Neural progenitor cell (in vitro differentiated cells): ENCODE results near the gene GFER. TPM values are rescaled to one million over a fixed set of nuclear protein-coding genes. Genes with fewer than 3 reads are reported as not detected.

Experiments
- DNase-seq: peaks from one replicate; pipeline ENCODE4 v3.0.0-alpha.2; 2016; ENCODE audit warnings: low spot score
- H2AFZ ChIP-seq: fragments of 200-600 bp; sonication (generic); replicated peaks from 2 replicates; pipeline ENCODE4 v1.6.1; 2016; ENCODE audit warnings: antibody characterized with exemption
- H3F3A ChIP-seq: fragments of 200-600 bp; sonication (generic); 2 replicates; pipeline ENCODE4 v1.6.1; 2016; ENCODE audit warnings: antibody characterized with exemption, low read depth
- H3K27ac ChIP-seq: fragments of 200-600 bp; sonication (generic); 2 replicates; pipeline ENCODE4 v1.5.1; 2016; ENCODE audit warnings: mild to moderate bottlenecking
- H3K27me3 ChIP-seq: fragments of 200-600 bp; sonication (generic); 2 replicates; pipeline ENCODE4 v1.6.1; 2016; ENCODE audit warnings: mild to moderate bottlenecking, moderate library complexity
- H3K36me3 ChIP-seq: fragments of 200-600 bp; sonication (generic); 2 replicates; pipeline ENCODE4 v1.5.1; 2016
- H3K4me1 ChIP-seq: fragments of 200-600 bp; sonication (generic); 2 replicates; pipeline ENCODE4 v1.6.1; 2016; ENCODE audit warnings: mixed run types
- H3K4me2 ChIP-seq: fragments of 200-600 bp; sonication (generic); 2 replicates; pipeline ENCODE4 v1.6.1; 2016
- H3K4me3 ChIP-seq: fragments of 200-600 bp; sonication (generic); 2 replicates; pipeline ENCODE4 v1.5.1; 2016
- H3K79me2 ChIP-seq: fragments of 200-600 bp; sonication (generic); 2 replicates; pipeline ENCODE4 v1.6.1; 2016; ENCODE audit warnings: low read depth
- H3K9ac ChIP-seq: fragments of 200-600 bp; sonication (generic); 2 replicates; pipeline ENCODE4 v1.6.1; 2016
- H3K9me3 ChIP-seq: fragments of 200-600 bp; sonication (generic); 2 replicates; pipeline ENCODE4 v1.5.1; 2016; ENCODE audit warnings: low read depth
- H4K20me1 ChIP-seq: fragments of 200-600 bp; sonication (generic); 2 replicates; pipeline ENCODE4 v1.6.1; 2016; ENCODE audit warnings: low read depth
- H3K27ac Mint-ChIP-seq: 3 replicates; pipeline ENCODE4 v1.8.0; 2021; ENCODE audit warnings: mixed read lengths
- H3K27me3 Mint-ChIP-seq: 2 replicates; pipeline ENCODE4 v1.8.0; 2022; ENCODE audit warnings: low read depth, mild to moderate bottlenecking, inconsistent platforms, moderate library complexity, mixed read lengths; ENCODE audit not compliant: insufficient read depth
- H3K36me3 Mint-ChIP-seq: 3 replicates; pipeline ENCODE4 v1.8.0; 2021; ENCODE audit warnings: mixed read lengths
- H3K4me1 Mint-ChIP-seq: 3 replicates; pipeline ENCODE4 v1.8.0; 2021; ENCODE audit warnings: mixed read lengths
- H3K4me3 Mint-ChIP-seq: 3 replicates; pipeline ENCODE4 v1.8.0; 2021; ENCODE audit warnings: mild to moderate bottlenecking, moderate library complexity, mixed read lengths
- H3K9me3 Mint-ChIP-seq: 3 replicates; pipeline ENCODE4 v1.8.0; 2020; ENCODE audit warnings: mixed read lengths
- EZH2 ChIP-seq: fragments of 200-600 bp; sonication (generic); IDR thresholded peaks from 2 replicates; pipeline ENCODE4 v1.6.1; 2017; ENCODE audit warnings: antibody characterized with exemption, mild to moderate bottlenecking, moderate library complexity
- EZH2phosphoT487 ChIP-seq: fragments of 200-600 bp; sonication (generic); IDR thresholded peaks from 2 replicates; pipeline ENCODE4 v1.6.1; 2017; ENCODE audit warnings: antibody characterized with exemption
- total RNA-seq: library from RNA; depleted of rRNA; stranded (reverse); fragments of >200 nt; gene quantifications from 2 replicates; pipeline ENCODE4 v1.2.3, GENCODE V29; 2015; ENCODE audit warnings: low replicate concordance
- TF ChIP-seq, protein P1 (sequence below): fragments of 200-600 bp; sonication (generic); IDR thresholded peaks from 2 replicates; pipeline ENCODE4 v1.5.1; 2017; ENCODE audit warnings: antibody characterized with exemption, mild to moderate bottlenecking

Gene GFER
- total RNA-seq, 1 donor from 2014 or later: 35.1 TPM

DNA sequence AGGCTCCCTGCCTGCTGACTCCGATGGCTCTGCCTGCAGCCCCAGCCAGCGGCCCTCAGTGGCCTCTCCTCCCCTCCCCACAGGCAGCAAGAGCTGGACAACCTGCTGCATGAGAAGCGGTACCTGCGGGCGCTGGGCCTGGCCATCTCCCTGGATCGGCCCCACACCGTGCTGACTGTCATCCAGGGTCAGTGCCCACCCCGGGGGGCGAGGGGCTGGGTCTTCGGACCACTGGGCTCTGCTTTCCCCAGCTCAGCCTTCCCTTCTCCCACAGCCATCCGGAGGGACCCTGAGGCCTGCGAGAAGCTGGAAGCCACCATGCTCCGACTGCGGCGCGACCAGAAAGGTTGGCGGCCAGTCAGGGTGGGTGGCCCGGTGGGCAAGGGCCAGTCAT, 6.1 kb upstream of the GFER start:
- H4K20me1 ChIP-seq: peaks cover 51% of the 10 kb centered on the region
- no peak overlapping the region for H3K4me3 Mint-ChIP-seq
- H3K27ac ChIP-seq: no peak overlapping the region

DNA sequence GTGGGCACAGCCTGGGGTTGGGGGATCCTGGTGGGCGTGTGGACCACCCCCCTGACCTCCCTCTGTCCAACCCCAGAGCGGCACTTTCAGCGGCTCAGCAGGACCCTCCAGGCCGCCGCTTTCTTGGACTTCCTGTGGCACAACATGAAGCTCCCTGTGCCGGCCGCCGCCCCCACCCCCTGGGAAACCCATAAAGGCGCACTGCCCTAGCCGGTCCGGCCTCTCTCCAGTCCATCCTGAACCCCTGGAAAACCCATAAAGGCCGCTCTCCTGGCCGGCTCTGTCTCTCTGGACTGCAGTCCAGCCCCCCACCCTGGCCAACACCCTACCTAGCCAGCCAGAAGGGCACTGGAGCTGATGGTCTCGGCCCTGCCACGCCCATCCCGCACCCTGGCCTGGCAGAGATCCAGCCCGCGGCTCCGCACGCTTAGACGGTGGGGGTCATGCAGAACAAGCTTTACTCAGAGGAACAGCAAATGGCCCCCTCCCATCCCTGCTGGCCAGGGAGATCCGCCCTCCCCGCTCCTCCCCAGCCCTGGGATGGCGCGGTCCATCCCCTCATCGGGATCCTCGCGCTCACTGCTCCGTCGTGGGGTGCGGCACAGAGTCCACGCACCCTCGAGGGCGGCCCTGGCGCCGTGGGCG, 5.4 kb upstream of the GFER start:
- H3K27me3 Mint-ChIP-seq: peaks cover 24% of the 10 kb centered on the region
- Histone ChIP-seq H3K27me3 (peaks cover 56% of the 10 kb centered on the region), H3K4me3 (peak overlapping the region; percentile 25), H3K4me1 (peaks cover 30% of the 10 kb centered on the region), H3K4me2 (peak overlapping the region; percentile 77), H3K79me2 (peaks cover 3% of the 10 kb centered on the region), H3K9ac (no peak overlapping the region), H3F3A (peaks cover 24% of the 10 kb centered on the region), H2AFZ (no peak overlapping the region), H3K9me3 (no peaks in the 10 kb centered on the region), H4K20me1 (peaks cover 47% of the 10 kb centered on the region), H3K36me3 (no peaks in the 10 kb centered on the region), H3K27ac (no peak overlapping the region)
- peaks cover 3% of the 10 kb centered on the region for H3K36me3 Mint-ChIP-seq
- no peak overlapping the region for H3K4me3 Mint-ChIP-seq
- no peak overlapping the region for H3K27ac Mint-ChIP-seq
- H3K9me3 Mint-ChIP-seq: no peaks in the 10 kb centered on the region
- DNase-seq: no peak
- peaks cover 16% of the 10 kb centered on the region for H3K4me1 Mint-ChIP-seq
- TF ChIP-seq EZH2 (no peak), EZH2phosphoT487 (no peak)
- TF ChIP-seq, protein P1, sequence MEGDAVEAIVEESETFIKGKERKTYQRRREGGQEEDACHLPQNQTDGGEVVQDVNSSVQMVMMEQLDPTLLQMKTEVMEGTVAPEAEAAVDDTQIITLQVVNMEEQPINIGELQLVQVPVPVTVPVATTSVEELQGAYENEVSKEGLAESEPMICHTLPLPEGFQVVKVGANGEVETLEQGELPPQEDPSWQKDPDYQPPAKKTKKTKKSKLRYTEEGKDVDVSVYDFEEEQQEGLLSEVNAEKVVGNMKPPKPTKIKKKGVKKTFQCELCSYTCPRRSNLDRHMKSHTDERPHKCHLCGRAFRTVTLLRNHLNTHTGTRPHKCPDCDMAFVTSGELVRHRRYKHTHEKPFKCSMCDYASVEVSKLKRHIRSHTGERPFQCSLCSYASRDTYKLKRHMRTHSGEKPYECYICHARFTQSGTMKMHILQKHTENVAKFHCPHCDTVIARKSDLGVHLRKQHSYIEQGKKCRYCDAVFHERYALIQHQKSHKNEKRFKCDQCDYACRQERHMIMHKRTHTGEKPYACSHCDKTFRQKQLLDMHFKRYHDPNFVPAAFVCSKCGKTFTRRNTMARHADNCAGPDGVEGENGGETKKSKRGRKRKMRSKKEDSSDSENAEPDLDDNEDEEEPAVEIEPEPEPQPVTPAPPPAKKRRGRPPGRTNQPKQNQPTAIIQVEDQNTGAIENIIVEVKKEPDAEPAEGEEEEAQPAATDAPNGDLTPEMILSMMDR: no peak

More for the DNA sequence above, 6.1 kb upstream of the GFER start:
- peaks cover 3% of the 10 kb centered on the region for H3K36me3 Mint-ChIP-seq
- peaks cover 20% of the 10 kb centered on the region for H3K27me3 Mint-ChIP-seq
- Histone ChIP-seq H3K9ac (no peak overlapping the region), H3K4me2 (no peak overlapping the region), H3K27me3 (peaks cover 51% of the 10 kb centered on the region), H3K4me1 (peaks cover 32% of the 10 kb centered on the region), H2AFZ (no peak overlapping the region), H3K9me3 (no peaks in the 10 kb centered on the region), H3F3A (peaks cover 16% of the 10 kb centered on the region), H3K36me3 (no peaks in the 10 kb centered on the region), H3K4me3 (no peak overlapping the region), H3K79me2 (peaks cover 10% of the 10 kb centered on the region)
- no peak for DNase-seq
- H3K9me3 Mint-ChIP-seq: no peaks in the 10 kb centered on the region
- TF ChIP-seq EZH2 (no peak), EZH2phosphoT487 (no peak)
- TF ChIP-seq, protein P1: no peak
- peaks cover 16% of the 10 kb centered on the region for H3K4me1 Mint-ChIP-seq
- H3K27ac Mint-ChIP-seq: no peak overlapping the region

DNA sequence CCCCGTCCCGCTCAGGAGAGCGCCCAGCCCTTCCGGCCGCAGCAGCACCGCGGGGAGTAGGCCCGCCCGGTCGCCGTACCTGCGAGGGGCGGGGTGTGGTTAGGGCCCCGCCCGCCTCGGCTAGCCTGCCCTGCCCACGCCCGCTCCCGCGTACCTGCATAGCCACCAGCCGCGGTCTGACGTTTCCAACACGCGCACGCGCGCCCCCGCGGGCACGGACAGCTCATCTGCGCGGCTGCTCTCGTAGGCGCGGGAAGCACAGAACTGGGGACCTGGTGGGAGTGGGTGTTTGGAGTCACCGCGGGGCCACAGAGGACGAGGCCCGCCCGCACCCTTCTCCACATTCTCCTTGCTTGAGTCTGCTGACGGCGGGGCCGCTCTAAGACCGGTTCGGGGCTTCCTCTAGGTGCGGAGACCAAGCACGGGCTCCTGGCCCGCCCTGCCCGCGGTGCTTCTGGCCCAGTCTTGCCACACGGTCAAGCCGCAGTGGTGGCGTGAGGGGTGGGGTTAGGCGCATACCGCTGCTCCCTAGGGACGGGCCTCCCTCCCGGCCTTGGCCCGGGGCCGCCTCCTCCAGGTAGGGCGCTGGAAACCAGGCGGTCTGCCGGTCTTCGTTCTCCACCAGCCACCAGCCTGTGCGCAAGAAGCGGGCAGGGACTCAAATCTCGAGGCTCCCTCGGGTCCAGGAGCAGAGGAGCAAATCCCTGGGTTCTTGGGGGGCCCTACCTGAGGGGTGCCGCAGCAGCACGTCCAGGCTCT, 4.5 kb upstream of the GFER start:
- H3F3A ChIP-seq: peaks cover 26% of the 10 kb centered on the region
- no peak overlapping the region for H3K27ac Mint-ChIP-seq
- H2AFZ ChIP-seq: no peak overlapping the region
- no peak overlapping the region for H3K9ac ChIP-seq
- no peak overlapping the region for H3K27ac ChIP-seq
- H3K4me3 Mint-ChIP-seq: no peak overlapping the region
- peaks cover 30% of the 10 kb centered on the region for H3K4me1 ChIP-seq
- no peaks in the 10 kb centered on the region for H3K9me3 Mint-ChIP-seq
- TF ChIP-seq, protein P1: no peak
- peak; percentile 86 for TF ChIP-seq EZH2
- TF ChIP-seq EZH2phosphoT487: peak; percentile 83
- H4K20me1 ChIP-seq: peaks cover 44% of the 10 kb centered on the region
- H3K27me3 Mint-ChIP-seq: peaks cover 24% of the 10 kb centered on the region
- H3K27me3 ChIP-seq: peaks cover 56% of the 10 kb centered on the region
- H3K79me2 ChIP-seq: peaks cover 3% of the 10 kb centered on the region
- peaks cover 3% of the 10 kb centered on the region for H3K36me3 Mint-ChIP-seq
- peak overlapping the region; percentile 25 for H3K4me3 ChIP-seq
- no peaks in the 10 kb centered on the region for H3K9me3 ChIP-seq
- DNase-seq: peak; percentile 52
- peaks cover 16% of the 10 kb centered on the region for H3K4me1 Mint-ChIP-seq
- H3K4me2 ChIP-seq: peak overlapping the region; percentile 77
- H3K36me3 ChIP-seq: no peaks in the 10 kb centered on the region
